ENCODE measurements around the gene NDST1. TPM values are rescaled to one million over a fixed set of nuclear protein-coding genes. Genes with fewer than 3 reads are reported as not detected.
A peak's percentile ranks its signal among the peaks of the same experiment; 100 is the strongest.

Gene NDST1
- total RNA-seq, 6 experiments from 2014 or later = 38.1 to 97.5 (median 76.0) TPM

DNA sequence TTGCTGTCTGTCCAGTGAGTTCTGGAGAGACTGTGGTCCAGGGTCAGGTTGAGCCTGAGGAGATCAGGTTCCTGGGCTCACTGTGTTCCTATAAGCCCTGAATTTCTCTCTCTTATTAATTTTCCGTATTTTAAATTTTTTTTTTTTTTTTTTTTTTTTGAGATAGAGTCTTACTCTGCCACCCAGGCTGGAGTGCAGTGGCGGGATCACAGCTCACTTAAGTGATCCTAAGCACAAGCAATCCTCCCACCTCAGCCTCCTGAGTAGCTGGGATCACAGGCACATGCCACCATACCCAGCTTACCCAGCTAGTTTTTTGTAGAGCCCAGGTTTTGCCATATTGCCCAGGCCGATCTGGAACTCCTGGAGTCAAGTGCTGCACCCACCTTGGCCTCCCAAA lies 22.5 kb downstream of the NDST1 start:
- WGBS (ENCODE audit: insufficient coverage, low coverage, low lambda C conversion rate, missing lambda C conversion rate) = 47% methylated on average over 3 of the region's 3 CpGs

DNA sequence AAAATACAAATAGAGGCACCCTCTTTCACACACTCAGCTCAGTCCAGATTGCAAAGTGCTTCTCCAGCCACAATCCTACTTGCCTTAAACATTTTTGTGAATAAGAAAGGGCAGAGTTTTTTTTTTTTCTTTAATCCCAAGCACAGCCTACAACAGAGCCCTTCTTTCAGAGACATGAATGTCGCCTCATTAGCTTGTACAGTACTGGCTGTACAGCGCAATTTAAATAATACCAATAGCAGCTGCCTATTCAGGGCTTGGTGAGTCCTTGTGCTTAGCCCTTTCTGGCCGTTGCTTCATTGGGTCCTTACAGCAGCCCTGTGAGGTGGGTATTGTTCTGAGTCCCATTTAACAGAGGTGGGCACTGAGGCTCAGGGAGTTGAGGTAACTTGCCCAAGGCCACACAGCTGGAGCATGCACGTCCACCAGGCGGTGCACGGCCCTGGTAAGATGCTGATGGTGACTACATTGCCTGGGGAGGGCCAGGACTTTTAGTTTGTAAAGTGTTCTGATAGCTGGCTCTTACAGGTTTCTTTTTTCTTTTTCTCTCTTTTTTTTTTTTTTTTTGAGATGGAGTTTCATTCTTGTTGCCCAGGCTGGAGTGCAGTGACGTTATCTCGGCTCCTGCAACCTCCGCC lies 23.1 kb downstream of the NDST1 start:
- peaks cover 13 to 75% (median 33%) of the 10 kb centered on the region in 4 donors for H3K36me3 ChIP-seq
- peaks cover 0 to 17% (median 4%) of the 10 kb centered on the region in 4 donors for H3K4me1 ChIP-seq

More for the DNA sequence above, 22.5 kb downstream of the NDST1 start:
- no peak overlapping the region for H3K27ac ChIP-seq
- no peak overlapping the region for H3K4me3 ChIP-seq
- H3K4me1 ChIP-seq = peaks cover 0 to 24% (median 8%) of the 10 kb centered on the region in 4 donors
- no peak for TF ChIP-seq CTCF (IDR thresholded peaks at IDR 0.05)
- TF ChIP-seq POLR2A (IDR thresholded peaks at IDR 0.05) = no peak
- intact Hi-C loops (cut with DNase I) = no loop called here
- no peaks in the 10 kb centered on the region for H3K27me3 ChIP-seq
- no peaks in the 10 kb centered on the region for H3K9me3 ChIP-seq
- DNase-seq (no peak), ATAC-seq (no peak)
- H3K36me3 ChIP-seq = peaks cover 8 to 69% (median 29%) of the 10 kb centered on the region in 4 donors

GRCh38 chr5:150531686-150532085 lies 23.8 kb downstream of the NDST1 start:
- no peak for TF ChIP-seq CTCF (IDR thresholded peaks at IDR 0.05)
- TF ChIP-seq POLR2A (IDR thresholded peaks at IDR 0.05) = no peak
- Histone ChIP-seq H3K9me3 (no peaks in the 10 kb centered on the region), H3K36me3 (peaks cover 13 to 82% (median 35%) of the 10 kb centered on the region in 4 donors), H3K4me3 (no peak overlapping the region), H3K27me3 (no peaks in the 10 kb centered on the region), H3K4me1 (peaks cover 0 to 11% (median 0%) of the 10 kb centered on the region in 4 donors), H3K27ac (no peak overlapping the region)
- peak in 1 of 4 donors; percentile 9 for ATAC-seq
- 100% methylated on average over 2 of the region's 9 CpGs for WGBS (ENCODE audit: insufficient coverage, low coverage, low lambda C conversion rate, missing lambda C conversion rate)
- DNase-seq = no peak
- intact Hi-C loops (cut with DNase I) = no loop called here

More for the DNA sequence above, 23.1 kb downstream of the NDST1 start:
- 92% methylated on average over 6 of the region's 9 CpGs for WGBS (ENCODE audit: insufficient coverage, low coverage, low lambda C conversion rate, missing lambda C conversion rate)
- Histone ChIP-seq H3K27ac (no peak overlapping the region), H3K9me3 (no peaks in the 10 kb centered on the region), H3K27me3 (no peaks in the 10 kb centered on the region), H3K4me3 (no peak overlapping the region)
- TF ChIP-seq POLR2A (IDR thresholded peaks at IDR 0.05) (no peak), CTCF (IDR thresholded peaks at IDR 0.05) (no peak)
- ATAC-seq (no peak), DNase-seq (no peak)
- intact Hi-C loops (cut with DNase I) = no loop called here

DNA sequence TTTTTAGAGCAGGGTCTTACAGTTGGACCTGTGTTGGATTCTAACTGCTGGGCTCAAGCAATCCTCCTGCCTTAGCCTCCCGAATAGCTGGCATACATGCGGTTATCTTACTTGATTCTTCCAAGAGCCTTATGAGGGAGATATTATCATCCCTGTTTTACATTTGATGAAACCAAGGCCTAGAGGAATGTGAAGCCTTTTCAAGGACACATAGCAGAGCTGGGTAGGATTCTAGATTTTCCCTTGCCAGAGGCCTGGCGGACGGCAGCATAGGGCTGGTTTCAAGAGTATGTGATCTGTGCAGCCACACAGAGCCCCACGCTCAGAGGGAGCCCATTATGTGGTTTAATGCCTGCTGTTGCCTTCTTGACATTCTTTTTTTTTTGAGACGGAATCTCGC lies 24.2 kb downstream of the NDST1 start:
- no peak for DNase-seq
- intact Hi-C loops (cut with DNase I) = no loop called here
- H3K9me3 ChIP-seq = no peaks in the 10 kb centered on the region
- H3K36me3 ChIP-seq = peaks cover 13 to 84% (median 39%) of the 10 kb centered on the region in 4 donors
- H3K27me3 ChIP-seq = no peaks in the 10 kb centered on the region
- no peak for TF ChIP-seq CTCF (IDR thresholded peaks at IDR 0.05)
- no peak for TF ChIP-seq POLR2A (IDR thresholded peaks at IDR 0.05)
- no peak for ATAC-seq
- H3K27ac ChIP-seq = no peak overlapping the region
- WGBS (ENCODE audit: insufficient coverage, low coverage, low lambda C conversion rate, missing lambda C conversion rate) = 93% methylated on average over 4 of the region's 7 CpGs
- peaks cover 0 to 6% (median 0%) of the 10 kb centered on the region in 4 donors for H3K4me1 ChIP-seq
- H3K4me3 ChIP-seq = no peak overlapping the region
